ENCODE results near the gene ACOT11. TPM values are rescaled to one million over a fixed set of nuclear protein-coding genes. Genes with fewer than 3 reads are reported as not detected.
A peak's percentile ranks its signal among the peaks of the same experiment; 100 is the strongest.

The ACOT11 gene
- total and polyA plus RNA-seq, 9 of the 15 experiments (the other 6 are each of a cell fraction or from before 2014, with no cell fraction given): 0.04 to 1.2 (median 0.64) TPM; not detected in 2

GRCh38 chr1:54577612-54578011 is 29.6 kb downstream of the ACOT11 start (continued):
- TF ChIP-seq ZNF518B (CRISPR knock-in tag; IDR thresholded peaks at IDR 0.05) (no peak), LARP7 (IDR thresholded peaks at IDR 0.05) (no peak), ELF1 (tag; IDR thresholded peaks at IDR 0.05) (no peak), POLR2G (IDR thresholded peaks at IDR 0.05; ENCODE audit: low read depth, low read length) (no peak), PTRF (tag; IDR thresholded peaks at IDR 0.05) (no peak), ZNF197 (CRISPR knock-in tag; IDR thresholded peaks at IDR 0.05; ENCODE audit: low read depth) (no peak), ZNF830 (CRISPR knock-in tag; IDR thresholded peaks at IDR 0.05) (no peak), ZNF311 (CRISPR knock-in tag; IDR thresholded peaks at IDR 0.05) (no peak), POU5F1 (IDR thresholded peaks at IDR 0.05; ENCODE audit: borderline replicate concordance, low read depth, low read length, partially characterized antibody) (no peak)
- TF ChIP-seq, protein P1, sequence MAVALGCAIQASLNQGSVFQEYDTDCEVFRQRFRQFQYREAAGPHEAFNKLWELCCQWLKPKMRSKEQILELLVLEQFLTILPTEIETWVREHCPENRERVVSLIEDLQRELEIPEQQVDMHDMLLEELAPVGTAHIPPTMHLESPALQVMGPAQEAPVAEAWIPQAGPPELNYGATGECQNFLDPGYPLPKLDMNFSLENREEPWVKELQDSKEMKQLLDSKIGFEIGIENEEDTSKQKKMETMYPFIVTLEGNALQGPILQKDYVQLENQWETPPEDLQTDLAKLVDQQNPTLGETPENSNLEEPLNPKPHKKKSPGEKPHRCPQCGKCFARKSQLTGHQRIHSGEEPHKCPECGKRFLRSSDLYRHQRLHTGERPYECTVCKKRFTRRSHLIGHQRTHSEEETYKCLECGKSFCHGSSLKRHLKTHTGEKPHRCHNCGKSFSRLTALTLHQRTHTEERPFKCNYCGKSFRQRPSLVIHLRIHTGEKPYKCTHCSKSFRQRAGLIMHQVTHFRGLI (CRISPR knock-in tag; IDR thresholded peaks at IDR 0.05): 0 out of 2 replicates have a peak, but pooled peaks have one; percentile 11
- TF ChIP-seq, protein P2, sequence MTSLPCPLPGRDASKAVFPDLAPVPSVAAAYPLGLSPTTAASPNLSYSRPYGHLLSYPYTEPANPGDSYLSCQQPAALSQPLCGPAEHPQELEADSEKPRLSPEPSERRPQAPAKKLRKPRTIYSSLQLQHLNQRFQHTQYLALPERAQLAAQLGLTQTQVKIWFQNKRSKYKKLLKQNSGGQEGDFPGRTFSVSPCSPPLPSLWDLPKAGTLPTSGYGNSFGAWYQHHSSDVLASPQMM (CRISPR knock-in tag; IDR thresholded peaks at IDR 0.05): no peak
- TF ChIP-seq, protein P3, sequence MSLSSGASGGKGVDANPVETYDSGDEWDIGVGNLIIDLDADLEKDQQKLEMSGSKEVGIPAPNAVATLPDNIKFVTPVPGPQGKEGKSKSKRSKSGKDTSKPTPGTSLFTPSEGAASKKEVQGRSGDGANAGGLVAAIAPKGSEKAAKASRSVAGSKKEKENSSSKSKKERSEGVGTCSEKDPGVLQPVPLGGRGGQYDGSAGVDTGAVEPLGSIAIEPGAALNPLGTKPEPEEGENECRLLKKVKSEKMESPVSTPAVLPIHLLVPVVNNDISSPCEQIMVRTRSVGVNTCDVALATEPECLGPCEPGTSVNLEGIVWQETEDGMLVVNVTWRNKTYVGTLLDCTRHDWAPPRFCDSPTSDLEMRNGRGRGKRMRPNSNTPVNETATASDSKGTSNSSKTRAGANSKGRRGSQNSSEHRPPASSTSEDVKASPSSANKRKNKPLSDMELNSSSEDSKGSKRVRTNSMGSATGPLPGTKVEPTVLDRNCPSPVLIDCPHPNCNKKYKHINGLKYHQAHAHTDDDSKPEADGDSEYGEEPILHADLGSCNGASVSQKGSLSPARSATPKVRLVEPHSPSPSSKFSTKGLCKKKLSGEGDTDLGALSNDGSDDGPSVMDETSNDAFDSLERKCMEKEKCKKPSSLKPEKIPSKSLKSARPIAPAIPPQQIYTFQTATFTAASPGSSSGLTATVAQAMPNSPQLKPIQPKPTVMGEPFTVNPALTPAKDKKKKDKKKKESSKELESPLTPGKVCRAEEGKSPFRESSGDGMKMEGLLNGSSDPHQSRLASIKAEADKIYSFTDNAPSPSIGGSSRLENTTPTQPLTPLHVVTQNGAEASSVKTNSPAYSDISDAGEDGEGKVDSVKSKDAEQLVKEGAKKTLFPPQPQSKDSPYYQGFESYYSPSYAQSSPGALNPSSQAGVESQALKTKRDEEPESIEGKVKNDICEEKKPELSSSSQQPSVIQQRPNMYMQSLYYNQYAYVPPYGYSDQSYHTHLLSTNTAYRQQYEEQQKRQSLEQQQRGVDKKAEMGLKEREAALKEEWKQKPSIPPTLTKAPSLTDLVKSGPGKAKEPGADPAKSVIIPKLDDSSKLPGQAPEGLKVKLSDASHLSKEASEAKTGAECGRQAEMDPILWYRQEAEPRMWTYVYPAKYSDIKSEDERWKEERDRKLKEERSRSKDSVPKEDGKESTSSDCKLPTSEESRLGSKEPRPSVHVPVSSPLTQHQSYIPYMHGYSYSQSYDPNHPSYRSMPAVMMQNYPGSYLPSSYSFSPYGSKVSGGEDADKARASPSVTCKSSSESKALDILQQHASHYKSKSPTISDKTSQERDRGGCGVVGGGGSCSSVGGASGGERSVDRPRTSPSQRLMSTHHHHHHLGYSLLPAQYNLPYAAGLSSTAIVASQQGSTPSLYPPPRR (CRISPR knock-in tag; IDR thresholded peaks at IDR 0.05; ENCODE audit: borderline replicate concordance): no peak
- TF ChIP-seq, protein P4, sequence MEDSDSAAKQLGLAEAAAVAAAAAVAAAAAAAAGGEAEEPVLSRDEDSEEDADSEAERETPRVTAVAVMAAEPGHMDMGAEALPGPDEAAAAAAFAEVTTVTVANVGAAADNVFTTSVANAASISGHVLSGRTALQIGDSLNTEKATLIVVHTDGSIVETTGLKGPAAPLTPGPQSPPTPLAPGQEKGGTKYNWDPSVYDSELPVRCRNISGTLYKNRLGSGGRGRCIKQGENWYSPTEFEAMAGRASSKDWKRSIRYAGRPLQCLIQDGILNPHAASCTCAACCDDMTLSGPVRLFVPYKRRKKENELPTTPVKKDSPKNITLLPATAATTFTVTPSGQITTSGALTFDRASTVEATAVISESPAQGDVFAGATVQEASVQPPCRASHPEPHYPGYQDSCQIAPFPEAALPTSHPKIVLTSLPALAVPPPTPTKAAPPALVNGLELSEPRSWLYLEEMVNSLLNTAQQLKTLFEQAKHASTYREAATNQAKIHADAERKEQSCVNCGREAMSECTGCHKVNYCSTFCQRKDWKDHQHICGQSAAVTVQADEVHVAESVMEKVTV (CRISPR knock-in tag; IDR thresholded peaks at IDR 0.05): no peak
